Astrocyte of the spinal cord (primary cell): Measurements from ENCODE around the gene CRISPLD2.
A peak's percentile ranks its signal among the peaks of the same experiment; 100 is the strongest.

Experiments used
- DNase-seq: peaks from one replicate; pipeline ENCODE4 v3.0.0; 2011; ENCODE audit warnings: low read depth, low spot score
- H3K4me3 ChIP-seq: 2 replicates; pipeline ENCODE4 v1.5.1; 2011; ENCODE audit warnings: low read depth, mild to moderate bottlenecking, low read length, moderate library complexity
- CTCF ChIP-seq: IDR thresholded peaks from 2 replicates; pipeline ENCODE4 v1.5.1; 2012; ENCODE audit warnings: low read depth, mild to moderate bottlenecking, low read length, inconsistent platforms
- in situ Hi-C: cut with HindIII; loops from 2 replicates; pipeline ENCODE4 v1.10.0; 2017; ENCODE audit warnings: low sequenced_read_pairs

CRISPLD2 gene

DNA sequence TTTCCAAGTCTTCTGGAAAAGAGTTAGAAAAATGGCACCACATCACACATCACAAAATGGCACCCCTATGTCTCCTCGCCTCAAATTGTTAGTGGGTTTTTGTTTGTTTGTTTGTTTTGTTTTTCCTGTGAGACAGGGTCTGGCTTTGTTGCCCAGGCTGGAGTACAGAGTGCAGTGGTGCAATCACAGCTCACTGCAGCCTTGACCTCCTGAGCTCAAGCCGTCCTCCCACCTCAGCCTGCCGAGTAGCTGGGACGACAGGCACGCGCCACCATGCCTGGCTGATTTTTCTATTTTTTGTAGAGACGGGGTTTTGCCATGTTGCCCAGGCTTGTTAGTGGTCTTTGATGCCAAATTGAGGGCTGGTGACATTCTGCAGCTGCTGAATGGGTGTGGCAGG is 3.8 kb upstream of the CRISPLD2 start:
- H3K4me3 ChIP-seq, result no peak overlapping the region
- no peak for DNase-seq
- in situ Hi-C loops, result no loop called here
- no peak for TF ChIP-seq CTCF

DNA sequence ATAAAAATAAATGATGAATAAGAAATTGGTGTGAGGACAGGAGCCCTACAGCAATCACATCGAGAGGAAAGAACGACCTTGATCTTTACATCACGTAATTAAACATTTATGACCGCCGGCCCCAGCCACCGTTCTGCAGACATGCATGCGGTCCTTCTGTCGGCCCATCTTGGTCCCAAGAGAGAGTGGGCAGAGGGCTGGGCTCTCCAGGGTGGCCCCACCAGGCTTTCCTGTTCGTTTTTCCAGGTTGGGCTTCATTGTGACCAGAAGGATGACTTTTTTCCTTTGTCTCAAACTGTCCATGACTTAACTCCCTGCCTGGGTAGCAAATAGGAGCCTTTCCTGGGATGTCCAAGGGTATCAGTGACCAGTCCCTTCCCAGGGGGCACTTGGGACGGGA is 3.3 kb upstream of the CRISPLD2 start:
- in situ Hi-C loops, result no loop called here
- no peak overlapping the region for H3K4me3 ChIP-seq
- TF ChIP-seq CTCF, result no peak
- DNase-seq, result no peak

DNA sequence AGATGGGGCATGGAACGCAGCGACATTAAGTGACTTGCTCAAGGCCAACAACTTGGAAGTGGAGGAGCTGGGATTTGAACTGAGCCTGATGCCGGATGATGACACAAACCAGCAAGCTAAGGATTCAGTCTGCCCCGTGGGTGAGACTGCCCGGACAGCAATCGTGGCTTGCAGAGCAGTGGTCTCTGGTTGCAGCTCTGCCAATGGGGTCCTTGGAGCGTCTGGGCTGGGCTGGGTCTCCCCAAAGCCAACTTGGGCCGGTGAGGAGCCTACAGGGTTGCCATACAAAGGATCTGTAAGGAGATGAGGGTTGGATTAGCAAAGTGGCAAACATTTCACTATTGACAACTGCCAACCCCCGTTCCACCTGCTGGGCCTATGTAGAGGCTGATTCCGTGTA is 2.6 kb upstream of the CRISPLD2 start:
- in situ Hi-C loops, result no loop called here
- DNase-seq, result no peak
- TF ChIP-seq CTCF, result no peak
- H3K4me3 ChIP-seq, result no peak overlapping the region

DNA sequence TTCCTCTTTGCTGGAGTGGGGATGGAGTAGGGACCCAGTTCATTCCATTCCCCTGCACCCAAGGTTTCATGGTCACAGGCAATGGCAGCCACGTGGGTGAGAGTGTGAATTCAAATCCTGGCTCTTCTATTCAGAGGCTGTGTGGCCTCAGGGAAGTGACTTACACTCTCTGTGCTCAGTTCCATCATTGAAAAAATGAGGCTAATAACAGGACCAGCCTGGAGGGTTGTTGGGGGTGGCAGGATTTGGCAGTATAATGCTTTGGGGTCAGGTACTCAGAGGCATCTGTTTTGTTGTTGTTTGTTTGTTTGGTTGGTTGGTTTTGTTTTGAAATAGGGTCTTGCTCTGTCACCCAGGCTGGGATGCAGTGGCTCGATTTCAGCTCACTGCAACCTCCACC is 2.2 kb upstream of the CRISPLD2 start:
- no peak for TF ChIP-seq CTCF
- in situ Hi-C loops, result no loop called here
- H3K4me3 ChIP-seq, result no peak overlapping the region
- DNase-seq, result no peak

DNA sequence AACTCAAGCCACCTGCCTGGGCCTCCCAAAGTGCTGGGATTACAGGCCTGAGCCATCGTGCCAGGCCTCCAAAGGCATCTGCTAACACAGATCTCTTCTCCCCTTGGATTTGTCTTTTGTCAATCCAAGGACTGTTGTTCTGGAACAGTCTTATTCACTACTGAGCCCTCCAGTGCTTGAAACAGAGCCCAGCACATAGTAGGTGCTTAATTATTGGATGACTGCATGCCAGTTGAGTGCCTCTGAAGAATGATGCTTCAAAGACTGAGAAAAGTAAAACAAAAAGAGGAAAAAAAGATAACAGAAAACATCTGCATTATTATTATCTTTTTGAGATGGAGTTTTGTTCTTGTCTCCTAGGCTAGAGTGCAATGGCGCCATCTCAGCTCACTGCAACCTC is 1.7 kb upstream of the CRISPLD2 start:
- no peak for TF ChIP-seq CTCF
- DNase-seq, result no peak
- in situ Hi-C loops, result no loop called here
- H3K4me3 ChIP-seq, result no peak overlapping the region

GRCh38 chr16:84818989-84819643 is 669 bp upstream of the CRISPLD2 start:
- DNase-seq, result no peak
- no peak for TF ChIP-seq CTCF
- peak overlapping the region; percentile 27 for H3K4me3 ChIP-seq
- in situ Hi-C loops, result no loop called here

DNA sequence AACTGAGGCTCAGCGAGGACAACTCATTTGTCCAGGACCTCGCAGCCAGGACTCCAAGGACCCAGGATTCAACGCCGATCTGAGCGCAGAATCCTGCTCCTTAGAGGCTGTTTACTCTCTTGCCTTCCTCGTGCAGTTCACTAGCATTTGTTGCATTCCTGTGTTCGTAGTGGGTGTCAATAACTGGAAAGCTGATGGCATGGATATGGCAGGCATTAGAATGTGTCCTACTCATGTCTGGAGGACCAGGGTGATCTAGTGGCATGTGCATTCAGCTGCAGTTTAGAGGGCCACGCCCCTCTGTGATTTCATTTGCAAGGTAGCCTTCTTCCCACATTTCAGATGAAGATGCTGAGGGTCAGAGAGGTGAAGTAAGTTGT is 510 bp downstream of the CRISPLD2 start:
- peak overlapping the region; percentile 57 for H3K4me3 ChIP-seq
- TF ChIP-seq CTCF, result no peak
- DNase-seq, result no peak
- in situ Hi-C loops, result no loop called here
